NOMO-1 treated with DMSO at 0.1 percent for 48 hours (cell line): Measurements from ENCODE around the gene BOLA1.
"Not testable (repeated sequence)": the region's sequence is repeated elsewhere in the genome, so short reads cannot be mapped to it uniquely, and the experiment has no call there.

Source experiments
- DNase-seq: peaks from one replicate; lab custom pipeline; 2025; ENCODE audit not compliant: unreplicated experiment; lab: John Stamatoyannopoulos, UW

BOLA1 gene, protein sequence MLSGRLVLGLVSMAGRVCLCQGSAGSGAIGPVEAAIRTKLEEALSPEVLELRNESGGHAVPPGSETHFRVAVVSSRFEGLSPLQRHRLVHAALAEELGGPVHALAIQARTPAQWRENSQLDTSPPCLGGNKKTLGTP

GRCh38 chr1:149899460-149900284 is at the start of gene BOLA1:
Gene BOLA1 (plus strand): TSS chr1:149899568. CDS start chr1:149900060, 492 bp downstream.
- DNase-seq, result peak; percentile 90

- no peak for DNase-seq
These were observed 49.4 kb upstream of the BOLA1 start for GRCh38 chr1:149849947-149850360.

DNA sequence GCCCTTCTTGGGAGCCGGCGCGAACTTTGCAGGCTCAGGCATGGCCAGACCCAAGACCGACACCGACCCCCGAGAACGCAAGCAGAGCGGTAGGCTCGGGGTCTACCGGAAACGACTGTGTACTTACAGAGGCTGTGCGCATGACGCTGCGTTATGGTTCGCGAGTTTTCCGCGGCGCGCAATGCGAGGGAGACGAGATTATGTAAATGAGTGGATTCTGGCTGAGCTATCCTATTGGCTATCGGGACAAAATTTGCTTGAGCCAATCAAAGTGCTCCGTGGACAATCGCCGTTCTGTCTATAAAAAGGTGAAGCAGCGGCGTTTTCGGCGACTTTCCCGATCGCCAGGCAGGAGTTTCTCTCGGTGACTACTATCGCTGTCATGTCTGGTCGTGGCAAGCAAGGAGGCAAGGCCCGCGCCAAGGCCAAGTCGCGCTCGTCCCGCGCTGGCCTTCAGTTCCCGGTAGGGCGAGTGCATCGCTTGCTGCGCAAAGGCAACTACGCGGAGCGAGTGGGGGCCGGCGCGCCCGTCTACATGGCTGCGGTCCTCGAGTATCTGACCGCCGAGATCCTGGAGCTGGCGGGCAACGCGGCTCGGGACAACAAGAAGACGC is 48.5 kb upstream of the BOLA1 start:
- not testable (repeated sequence) for DNase-seq

- DNase-seq, result not testable (repeated sequence)
These were observed 47.7 kb upstream of the BOLA1 start for GRCh38 chr1:149851585-149852213.

GRCh38 chr1:149852263-149852662 is 47.1 kb upstream of the BOLA1 start:
- not testable (repeated sequence) for DNase-seq

GRCh38 chr1:149860271-149860670 is 39.1 kb upstream of the BOLA1 start:
- DNase-seq, result not testable (repeated sequence)

DNA sequence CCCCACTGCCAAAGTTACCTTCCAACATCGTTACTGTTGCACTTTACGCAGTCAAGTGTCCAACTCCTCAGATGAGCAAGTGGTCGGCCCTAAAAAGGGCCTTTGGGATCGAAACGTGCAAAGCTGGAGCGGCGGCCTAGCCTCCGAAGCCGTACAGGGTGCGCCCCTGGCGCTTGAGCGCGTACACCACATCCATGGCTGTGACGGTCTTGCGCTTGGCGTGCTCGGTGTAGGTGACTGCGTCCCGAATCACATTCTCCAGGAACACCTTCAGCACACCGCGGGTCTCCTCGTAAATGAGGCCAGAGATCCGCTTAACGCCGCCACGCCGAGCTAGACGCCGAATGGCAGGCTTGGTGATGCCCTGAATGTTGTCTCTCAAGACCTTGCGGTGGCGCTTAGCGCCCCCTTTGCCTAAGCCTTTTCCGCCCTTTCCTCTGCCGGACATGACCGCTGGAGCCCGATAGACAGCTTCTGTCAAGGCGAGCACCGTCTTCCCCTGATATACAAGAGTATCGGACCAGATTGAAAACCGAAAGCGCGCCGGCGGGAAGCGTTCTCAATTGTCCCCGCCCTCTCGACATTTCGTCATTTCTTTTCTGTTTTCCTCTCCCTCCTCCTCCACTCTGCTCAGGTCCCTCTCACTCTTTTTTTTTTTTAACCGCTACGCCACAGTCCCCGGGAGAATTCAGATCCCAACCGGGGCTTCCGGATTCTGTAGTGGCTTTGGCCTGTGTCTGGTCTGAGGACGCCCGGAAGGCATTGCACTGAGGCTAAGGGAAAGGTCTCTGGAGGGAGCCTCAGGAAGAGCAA is 38.5 kb upstream of the BOLA1 start:
- DNase-seq, result not testable (repeated sequence)

DNA sequence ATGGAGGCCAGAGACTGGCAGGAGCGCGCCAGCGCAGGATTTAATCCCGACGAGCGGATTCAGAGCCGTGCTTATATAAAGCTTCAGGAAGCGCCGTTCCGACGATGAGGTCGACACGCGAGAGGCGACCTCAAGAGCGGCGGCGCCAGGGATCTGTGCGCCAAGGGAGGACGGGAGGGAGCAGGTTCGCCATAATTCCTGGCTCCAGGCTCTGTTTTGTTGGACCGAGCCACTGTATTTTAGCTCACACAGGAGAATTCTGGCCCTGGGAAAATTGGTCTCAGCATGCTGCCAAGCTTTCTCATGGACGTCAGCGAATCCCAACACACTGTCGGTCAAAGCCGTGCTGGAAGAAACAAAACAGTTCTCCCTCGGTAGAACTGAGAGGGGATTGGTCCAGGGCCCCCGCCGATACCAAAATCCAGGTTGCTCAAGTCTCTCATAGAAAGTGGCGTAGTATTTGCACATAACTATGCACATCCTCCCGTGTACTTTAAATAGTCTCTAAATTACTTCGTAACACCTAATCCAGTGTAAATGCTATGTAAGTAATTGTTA is 37.8 kb upstream of the BOLA1 start:
- not testable (repeated sequence) for DNase-seq

DNA sequence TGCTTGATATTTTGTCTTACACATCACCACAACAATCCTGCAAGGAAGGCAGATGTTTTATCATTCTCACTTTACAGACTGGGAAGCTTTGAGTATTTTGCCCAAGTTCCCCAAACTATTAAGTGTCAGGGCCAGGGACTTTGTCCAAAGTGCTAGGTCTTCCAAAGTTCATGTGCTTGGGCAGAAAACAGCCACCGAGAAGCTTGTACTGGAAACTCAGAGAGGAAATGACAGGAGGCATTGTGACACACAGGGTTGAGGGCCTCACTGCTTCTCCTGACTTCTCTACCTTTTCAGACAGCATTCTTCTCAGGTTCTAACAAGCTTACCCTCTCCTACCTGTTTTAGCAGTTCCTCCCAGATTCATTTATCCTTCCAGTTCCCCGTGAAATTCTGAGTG is 32.5 kb upstream of the BOLA1 start:
- not testable (repeated sequence) for DNase-seq

- DNase-seq, result not testable (repeated sequence)
These were observed 26.3 kb upstream of the BOLA1 start for GRCh38 chr1:149873060-149873459.

GRCh38 chr1:149877211-149877946 is 22.0 kb upstream of the BOLA1 start:
- DNase-seq, result no peak

GRCh38 chr1:149879556-149879955 is 19.8 kb upstream of the BOLA1 start:
- no peak for DNase-seq

- DNase-seq, result no peak
These were observed 17.5 kb upstream of the BOLA1 start for GRCh38 chr1:149881876-149882275.

GRCh38 chr1:149883598-149884247 is 15.6 kb upstream of the BOLA1 start:
- DNase-seq, result no peak

DNA sequence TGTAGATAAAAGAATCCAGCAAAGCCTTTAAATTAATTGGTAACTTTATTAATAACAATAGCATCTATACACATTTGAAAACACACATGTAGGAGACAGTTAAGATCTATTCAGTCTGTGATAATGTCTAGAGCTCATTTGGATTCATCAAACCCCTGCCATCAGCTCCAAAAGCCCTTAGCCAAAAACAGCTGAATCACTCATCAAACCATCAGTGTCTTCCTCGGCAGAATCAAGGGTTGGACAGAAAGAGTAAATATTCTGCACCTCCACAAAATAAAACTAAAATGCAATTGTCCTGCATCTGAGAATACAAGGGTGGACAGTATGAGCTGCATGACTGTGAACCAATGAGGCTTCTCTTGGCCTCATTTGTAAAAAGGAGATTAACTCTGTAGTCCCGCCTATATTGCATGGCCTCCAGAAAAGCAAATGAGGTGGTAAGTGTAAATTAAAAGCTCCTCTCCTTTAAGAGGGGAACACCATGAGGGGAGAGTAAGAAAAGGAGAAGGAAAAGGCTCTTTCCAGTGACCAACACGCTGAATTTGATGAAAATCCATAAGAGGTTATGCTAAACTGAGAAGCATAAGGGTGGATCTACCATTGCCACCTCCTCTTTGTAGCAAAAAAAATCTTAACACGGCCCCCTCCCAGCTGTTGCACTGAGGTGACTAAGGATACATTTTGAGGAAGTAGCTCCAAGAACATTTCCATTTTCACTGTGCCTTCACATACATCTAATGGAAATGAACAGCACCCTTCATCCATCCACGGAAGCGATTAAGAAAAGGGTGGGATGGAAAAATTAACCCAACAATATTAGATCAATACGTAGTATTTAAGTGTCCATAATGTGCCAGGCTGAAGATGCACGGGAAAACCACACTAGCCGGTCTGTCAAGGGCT is 14.7 kb upstream of the BOLA1 start:
- DNase-seq, result peak; percentile 86

GRCh38 chr1:149885339-149886120 is 13.8 kb upstream of the BOLA1 start:
- peak; percentile 84 for DNase-seq

DNA sequence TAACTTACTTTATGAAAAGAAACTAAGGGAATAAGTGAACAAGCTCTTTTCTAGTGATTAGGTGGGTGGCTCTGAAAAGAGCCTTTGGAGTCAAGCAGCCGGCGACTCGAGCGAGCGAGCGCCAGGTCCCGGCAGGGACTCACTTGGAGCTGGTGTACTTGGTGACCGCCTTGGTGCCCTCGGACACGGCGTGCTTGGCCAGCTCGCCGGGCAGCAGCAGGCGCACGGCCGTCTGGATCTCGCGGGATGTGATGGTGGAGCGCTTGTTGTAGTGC is 13.3 kb upstream of the BOLA1 start:
- not testable (repeated sequence) for DNase-seq
